ENCODE results near the gene GNS. TPM values are rescaled to one million over a fixed set of nuclear protein-coding genes. Genes with fewer than 3 reads are reported as not detected.

GNS gene
- total and polyA plus RNA-seq, 2 of the 13 experiments (the other 11 are each of a cell fraction or from before 2014, with no cell fraction given): 49.8 to 51.0 TPM

DNA sequence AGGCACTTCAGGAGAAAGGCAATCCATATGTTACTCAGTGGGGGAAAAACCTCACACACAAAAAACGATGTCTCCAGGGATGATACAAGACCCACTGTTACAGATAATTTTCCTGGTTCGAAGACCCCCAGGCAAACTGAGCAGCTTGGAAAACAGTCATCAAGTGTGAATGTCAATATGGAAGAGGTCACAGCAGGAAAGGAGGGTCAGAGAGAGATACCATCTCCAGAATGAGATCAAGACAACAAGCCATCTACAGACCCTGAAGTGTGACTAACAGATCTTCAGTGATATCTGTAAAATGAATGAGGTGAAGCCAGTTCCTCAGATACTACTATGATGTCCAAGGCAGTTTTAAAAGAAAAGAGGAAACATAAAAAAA lies 28.6 kb downstream of the GNS start (continued):
- TF ChIP-seq, protein P1, sequence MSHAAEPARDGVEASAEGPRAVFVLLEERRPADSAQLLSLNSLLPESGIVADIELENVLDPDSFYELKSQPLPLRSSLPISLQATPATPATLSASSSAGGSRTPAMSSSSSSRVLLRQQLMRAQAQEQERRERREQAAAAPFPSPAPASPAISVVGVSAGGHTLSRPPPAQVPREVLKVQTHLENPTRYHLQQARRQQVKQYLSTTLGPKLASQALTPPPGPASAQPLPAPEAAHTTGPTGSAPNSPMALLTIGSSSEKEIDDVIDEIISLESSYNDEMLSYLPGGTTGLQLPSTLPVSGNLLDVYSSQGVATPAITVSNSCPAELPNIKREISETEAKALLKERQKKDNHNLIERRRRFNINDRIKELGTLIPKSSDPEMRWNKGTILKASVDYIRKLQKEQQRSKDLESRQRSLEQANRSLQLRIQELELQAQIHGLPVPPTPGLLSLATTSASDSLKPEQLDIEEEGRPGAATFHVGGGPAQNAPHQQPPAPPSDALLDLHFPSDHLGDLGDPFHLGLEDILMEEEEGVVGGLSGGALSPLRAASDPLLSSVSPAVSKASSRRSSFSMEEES (CRISPR knock-in tag; IDR thresholded peaks at IDR 0.05): no peak
- TF ChIP-seq TAF15 (IDR thresholded peaks at IDR 0.05; ENCODE audit: low read depth, low read length, poor library complexity, severe bottlenecking) (no peak), ZSCAN29 (CRISPR knock-in tag; conservative IDR thresholded peaks at IDR 0.05) (no peak), KLF16 (CRISPR knock-in tag; IDR thresholded peaks at IDR 0.05) (no peak), MAFG (CRISPR knock-in tag; IDR thresholded peaks at IDR 0.05) (no peak), ZNF780A (CRISPR knock-in tag; IDR thresholded peaks at IDR 0.05) (no peak), ZNF775 (CRISPR knock-in tag; IDR thresholded peaks at IDR 0.05; ENCODE audit: borderline replicate concordance) (no peak), ZEB1 (IDR thresholded peaks at IDR 0.05; ENCODE audit: insufficient replicate concordance, low read depth) (no peak), ZNF672 (CRISPR knock-in tag; IDR thresholded peaks at IDR 0.05) (no peak), THAP8 (CRISPR knock-in tag; IDR thresholded peaks at IDR 0.05; ENCODE audit: borderline replicate concordance) (no peak), MXD4 (CRISPR knock-in tag; IDR thresholded peaks at IDR 0.05) (no peak), UBTF (CRISPR knock-in tag; IDR thresholded peaks at IDR 0.05) (no peak), MED13 (CRISPR knock-in tag; IDR thresholded peaks at IDR 0.05) (no peak)
- TF ChIP-seq, protein P2, sequence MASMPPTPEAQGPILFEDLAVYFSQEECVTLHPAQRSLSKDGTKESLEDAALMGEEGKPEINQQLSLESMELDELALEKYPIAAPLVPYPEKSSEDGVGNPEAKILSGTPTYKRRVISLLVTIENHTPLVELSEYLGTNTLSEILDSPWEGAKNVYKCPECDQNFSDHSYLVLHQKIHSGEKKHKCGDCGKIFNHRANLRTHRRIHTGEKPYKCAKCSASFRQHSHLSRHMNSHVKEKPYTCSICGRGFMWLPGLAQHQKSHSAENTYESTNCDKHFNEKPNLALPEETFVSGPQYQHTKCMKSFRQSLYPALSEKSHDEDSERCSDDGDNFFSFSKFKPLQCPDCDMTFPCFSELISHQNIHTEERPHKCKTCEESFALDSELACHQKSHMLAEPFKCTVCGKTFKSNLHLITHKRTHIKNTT (CRISPR knock-in tag; IDR thresholded peaks at IDR 0.05): no peak

All from HepG2 (cell line).